ENCODE results near the gene THBS1. TPM values are rescaled to one million over a fixed set of nuclear protein-coding genes. Genes with fewer than 3 reads are reported as not detected.

Gene THBS1
- total and polyA plus RNA-seq, 2 donors: 9.0 to 26.2 TPM

DNA sequence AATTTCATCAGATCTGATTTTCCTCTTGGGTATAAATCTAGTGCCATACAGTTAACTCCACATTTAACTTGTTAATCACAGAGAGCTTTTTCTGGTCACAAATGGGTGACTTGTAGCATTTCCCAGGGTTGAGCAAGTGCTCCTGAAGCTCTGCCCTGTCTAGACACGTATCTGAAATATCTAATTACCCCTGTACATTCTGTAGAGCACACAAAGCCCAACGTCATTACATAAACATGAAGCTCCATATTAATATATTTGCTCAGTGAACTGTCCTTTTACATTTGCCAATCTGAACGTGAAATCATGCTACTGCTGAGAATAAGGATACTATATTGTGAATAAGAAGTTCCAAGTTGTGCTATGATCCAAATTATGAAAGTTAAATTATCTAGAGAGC, 49.0 kb downstream of the THBS1 start:
- Histone ChIP-seq H3K4me1 (ENCODE audit: control insufficient read depth in 2 of 2, insufficient read depth in 2 of 2, low read length in 2 of 2) (peaks cover 0 to 26% of the 10 kb centered on the region in 2 donors), H3K9me3 (ENCODE audit: control insufficient read depth in 2 of 2, insufficient read depth in 1 of 2, low read length in 1 of 2) (no peaks in the 10 kb centered on the region), H3K27ac (ENCODE audit: low read depth in 1 of 2, low read length in 1 of 2) (peak overlapping the region in 1 of 2 donors; percentile 24), H3K36me3 (ENCODE audit: control insufficient read depth in 2 of 2, insufficient read depth in 2 of 2, low read length in 1 of 2) (no peaks in the 10 kb centered on the region), H3K4me3 (ENCODE audit: low read length in 2 of 2) (no peak overlapping the region), H3K27me3 (ENCODE audit: control insufficient read depth in 2 of 2, insufficient read depth in 1 of 2, low read length in 1 of 2) (no peaks in the 10 kb centered on the region)
- 93% methylated on average over 3 of the region's 3 CpGs for WGBS
- no peak for DNase-seq (ENCODE audit: low read depth in 6 of 9, low spot score in 9 of 9)

DNA sequence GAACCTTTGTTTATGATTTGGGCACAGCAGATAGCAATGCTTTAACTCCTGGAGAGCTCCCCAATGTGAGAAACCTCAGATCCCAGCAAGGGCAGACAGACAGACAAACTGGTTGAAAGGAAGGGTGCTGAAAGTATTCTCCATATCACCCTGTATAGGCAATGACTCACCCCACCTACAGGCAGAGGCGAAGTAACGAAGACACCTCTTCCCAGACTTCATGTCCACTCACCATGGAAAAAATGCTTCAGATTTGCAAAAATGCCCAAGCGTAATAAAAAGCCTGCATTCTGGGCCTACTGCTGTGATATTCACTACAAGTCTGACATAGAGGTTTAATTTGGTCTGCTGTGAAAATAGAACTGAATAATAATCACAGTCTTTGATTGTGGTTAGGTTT, 50.5 kb downstream of the THBS1 start:
- Histone ChIP-seq H3K36me3 (ENCODE audit: control insufficient read depth in 2 of 2, insufficient read depth in 2 of 2, low read length in 1 of 2) (no peaks in the 10 kb centered on the region), H3K27ac (ENCODE audit: low read depth in 1 of 2, low read length in 1 of 2) (no peak overlapping the region), H3K4me1 (ENCODE audit: control insufficient read depth in 2 of 2, insufficient read depth in 2 of 2, low read length in 2 of 2) (peaks cover 0 to 21% of the 10 kb centered on the region in 2 donors), H3K4me3 (ENCODE audit: low read length in 2 of 2) (no peak overlapping the region), H3K9me3 (ENCODE audit: control insufficient read depth in 2 of 2, insufficient read depth in 1 of 2, low read length in 1 of 2) (no peaks in the 10 kb centered on the region), H3K27me3 (ENCODE audit: control insufficient read depth in 2 of 2, insufficient read depth in 1 of 2, low read length in 1 of 2) (no peaks in the 10 kb centered on the region)
- no peak for DNase-seq (ENCODE audit: low read depth in 6 of 9, low spot score in 9 of 9)
- WGBS: 96% methylated on average over 3 of the region's 3 CpGs

DNA sequence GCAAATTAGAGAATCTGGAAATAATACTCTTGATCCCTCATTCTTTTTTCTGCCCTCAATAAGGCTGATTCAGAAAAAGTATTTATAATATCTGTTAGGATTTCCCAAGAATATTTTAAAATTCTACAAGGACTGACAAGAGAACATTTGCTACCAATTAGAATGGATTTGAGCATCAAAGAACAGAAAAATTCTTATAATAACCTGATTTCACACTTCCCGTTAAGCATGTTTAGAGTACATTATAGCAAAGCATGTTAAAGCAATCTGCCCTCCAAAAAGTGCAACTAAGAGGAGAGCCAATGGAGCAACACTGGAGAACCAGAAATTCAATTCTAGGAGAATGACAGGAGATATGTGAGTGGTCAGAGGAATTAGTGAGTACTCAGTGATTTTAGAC, 57.2 kb downstream of the THBS1 start:
- no peak for DNase-seq (ENCODE audit: low read depth in 6 of 9, low spot score in 9 of 9)
- WGBS: 99% methylated on average over 1 of the region's 1 CpG
- no peaks in the 10 kb centered on the region for H3K36me3 ChIP-seq (ENCODE audit: control insufficient read depth in 2 of 2, insufficient read depth in 2 of 2, low read length in 1 of 2)

DNA sequence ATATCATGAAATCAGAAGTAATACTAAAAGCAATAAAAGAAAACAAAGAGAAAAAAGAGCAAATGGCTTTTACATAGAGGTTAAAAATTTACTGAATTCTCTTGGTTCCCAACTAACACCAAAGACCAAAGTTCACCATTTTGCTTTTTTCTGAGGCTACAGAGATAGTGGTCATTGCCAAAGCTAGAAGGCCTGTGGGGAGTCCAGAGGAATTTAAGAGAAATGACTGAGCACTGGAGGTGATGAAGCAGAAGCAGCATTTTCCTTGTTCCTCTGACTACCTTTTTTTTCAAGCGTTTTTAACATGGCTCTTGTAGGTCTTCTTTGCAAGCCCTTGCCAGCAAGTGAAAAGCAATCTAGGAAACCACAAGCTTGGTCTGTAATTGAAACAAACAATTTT, 58.2 kb downstream of the THBS1 start:
- H3K36me3 ChIP-seq (ENCODE audit: control insufficient read depth in 2 of 2, insufficient read depth in 2 of 2, low read length in 1 of 2): no peaks in the 10 kb centered on the region
- no peak for DNase-seq (ENCODE audit: low read depth in 6 of 9, low spot score in 9 of 9)
- 99% methylated on average over 1 of the region's 1 CpG for WGBS
- no peak overlapping the region for H3K4me3 ChIP-seq (ENCODE audit: low read length in 2 of 2)
- no peaks in the 10 kb centered on the region for H3K4me1 ChIP-seq (ENCODE audit: control insufficient read depth in 2 of 2, insufficient read depth in 2 of 2, low read length in 2 of 2)
- H3K27ac ChIP-seq (ENCODE audit: low read depth in 1 of 2, low read length in 1 of 2): no peak overlapping the region
- no peaks in the 10 kb centered on the region for H3K27me3 ChIP-seq (ENCODE audit: control insufficient read depth in 2 of 2, insufficient read depth in 1 of 2, low read length in 1 of 2)
- H3K9me3 ChIP-seq (ENCODE audit: control insufficient read depth in 2 of 2, insufficient read depth in 1 of 2, low read length in 1 of 2): no peaks in the 10 kb centered on the region

More for the DNA sequence above, 57.2 kb downstream of the THBS1 start:
- Histone ChIP-seq H3K27me3 (ENCODE audit: control insufficient read depth in 2 of 2, insufficient read depth in 1 of 2, low read length in 1 of 2) (no peaks in the 10 kb centered on the region), H3K9me3 (ENCODE audit: control insufficient read depth in 2 of 2, insufficient read depth in 1 of 2, low read length in 1 of 2) (no peaks in the 10 kb centered on the region), H3K4me1 (ENCODE audit: control insufficient read depth in 2 of 2, insufficient read depth in 2 of 2, low read length in 2 of 2) (no peaks in the 10 kb centered on the region), H3K27ac (ENCODE audit: low read depth in 1 of 2, low read length in 1 of 2) (no peak overlapping the region), H3K4me3 (ENCODE audit: low read length in 2 of 2) (no peak overlapping the region)

DNA sequence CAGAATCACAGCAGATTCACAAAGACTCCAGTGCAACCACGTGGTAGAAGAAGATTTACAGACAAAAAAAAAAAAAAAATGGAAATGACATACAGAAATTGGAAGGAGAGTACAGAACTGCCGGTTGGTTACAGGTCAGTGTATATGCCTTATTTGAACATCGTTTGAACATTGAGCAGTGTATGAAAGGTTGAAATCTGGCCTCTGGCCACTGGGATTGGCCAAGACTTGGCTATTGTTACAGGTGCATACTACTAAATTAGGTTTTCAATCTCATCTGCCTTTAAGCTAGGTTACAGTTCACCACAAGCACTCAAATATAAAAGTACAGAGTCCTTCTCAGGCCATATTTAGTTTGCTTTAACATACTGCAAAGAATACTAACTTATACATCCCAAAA, 59.8 kb downstream of the THBS1 start:
- Histone ChIP-seq H3K36me3 (ENCODE audit: control insufficient read depth in 2 of 2, insufficient read depth in 2 of 2, low read length in 1 of 2) (no peaks in the 10 kb centered on the region), H3K9me3 (ENCODE audit: control insufficient read depth in 2 of 2, insufficient read depth in 1 of 2, low read length in 1 of 2) (no peaks in the 10 kb centered on the region), H3K4me1 (ENCODE audit: control insufficient read depth in 2 of 2, insufficient read depth in 2 of 2, low read length in 2 of 2) (no peaks in the 10 kb centered on the region), H3K27me3 (ENCODE audit: control insufficient read depth in 2 of 2, insufficient read depth in 1 of 2, low read length in 1 of 2) (no peaks in the 10 kb centered on the region), H3K27ac (ENCODE audit: low read depth in 1 of 2, low read length in 1 of 2) (no peak overlapping the region), H3K4me3 (ENCODE audit: low read length in 2 of 2) (no peak overlapping the region)
- no peak for DNase-seq (ENCODE audit: low read depth in 6 of 9, low spot score in 9 of 9)
- WGBS: 85% methylated on average over 3 of the region's 3 CpGs

DNA sequence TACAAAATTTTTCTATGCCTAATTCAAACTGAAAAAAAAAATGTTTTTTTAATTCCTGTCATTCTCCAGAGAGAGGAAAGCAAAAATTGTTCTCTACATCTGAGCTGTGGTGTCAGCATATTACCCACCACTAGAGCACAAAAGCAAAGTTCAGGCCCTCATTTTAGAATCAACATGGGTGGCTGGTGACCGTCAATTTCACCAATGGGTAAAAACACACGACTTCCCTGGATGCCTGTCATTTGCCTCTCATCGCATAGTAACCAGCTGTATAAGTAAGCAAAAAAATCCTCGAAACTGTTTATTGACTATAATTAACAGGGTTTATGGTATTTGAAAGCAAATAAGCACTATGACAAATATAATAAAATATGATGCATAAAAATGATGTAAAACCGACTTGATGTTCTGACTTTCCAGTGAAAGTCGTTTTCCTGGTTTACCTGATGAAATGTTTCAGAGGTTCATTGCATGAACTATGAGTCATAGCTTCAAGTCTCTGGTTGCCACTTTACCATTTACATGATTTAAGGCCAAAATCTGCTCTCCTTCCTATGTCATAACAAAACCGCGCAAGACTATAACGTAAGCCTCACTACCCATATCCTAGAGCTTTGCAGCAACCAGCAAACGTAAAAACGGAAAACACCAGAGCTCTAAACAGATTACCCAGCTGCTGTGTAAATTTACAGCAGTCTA, 60.5 kb downstream of the THBS1 start:
- H3K4me1 ChIP-seq (ENCODE audit: control insufficient read depth in 2 of 2, insufficient read depth in 2 of 2, low read length in 2 of 2): no peaks in the 10 kb centered on the region

DNA sequence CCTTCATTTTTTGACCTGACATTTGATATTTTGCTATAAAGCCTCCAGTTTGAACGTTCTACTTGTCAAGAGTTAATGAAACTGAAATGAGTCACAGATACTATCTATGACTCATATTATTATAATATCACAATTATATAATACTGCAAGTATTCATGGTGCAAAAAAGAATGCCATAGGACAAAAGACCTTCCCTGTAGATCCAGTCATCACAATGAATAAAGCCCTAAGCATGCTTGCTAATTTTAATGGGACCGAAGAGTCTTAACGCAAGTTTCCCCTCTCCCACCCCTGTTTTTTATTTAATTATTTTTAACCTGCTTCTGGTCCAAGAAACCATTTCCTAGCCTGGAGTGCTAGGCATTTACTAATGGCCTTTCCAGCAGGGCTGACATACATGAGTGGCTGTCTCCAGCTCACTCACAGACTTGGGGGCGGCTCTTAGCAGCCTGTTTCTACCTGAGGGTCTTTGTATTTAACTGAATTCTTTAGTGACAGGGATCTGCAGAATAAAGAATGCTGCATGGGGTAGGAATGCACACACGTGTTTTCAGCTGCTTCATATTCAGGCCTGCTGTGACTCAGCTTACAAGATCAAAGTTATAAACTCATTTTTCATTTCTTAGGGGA, 61.2 kb downstream of the THBS1 start:
- H3K27ac ChIP-seq (ENCODE audit: low read depth in 1 of 2, low read length in 1 of 2): no peak overlapping the region
- H3K4me1 ChIP-seq (ENCODE audit: control insufficient read depth in 2 of 2, insufficient read depth in 2 of 2, low read length in 2 of 2): no peaks in the 10 kb centered on the region
- H3K4me3 ChIP-seq (ENCODE audit: low read length in 2 of 2): no peak overlapping the region
- WGBS: 91% methylated on average over 5 of the region's 5 CpGs
- DNase-seq (ENCODE audit: low read depth in 6 of 9, low spot score in 9 of 9): no peak
- H3K9me3 ChIP-seq (ENCODE audit: control insufficient read depth in 2 of 2, insufficient read depth in 1 of 2, low read length in 1 of 2): no peaks in the 10 kb centered on the region
- H3K36me3 ChIP-seq (ENCODE audit: control insufficient read depth in 2 of 2, insufficient read depth in 2 of 2, low read length in 1 of 2): no peaks in the 10 kb centered on the region
- H3K27me3 ChIP-seq (ENCODE audit: control insufficient read depth in 2 of 2, insufficient read depth in 1 of 2, low read length in 1 of 2): no peaks in the 10 kb centered on the region

More for the DNA sequence above, 60.5 kb downstream of the THBS1 start:
- 97% methylated on average over 11 of the region's 11 CpGs for WGBS
- no peak for DNase-seq (ENCODE audit: low read depth in 6 of 9, low spot score in 9 of 9)
- no peaks in the 10 kb centered on the region for H3K9me3 ChIP-seq (ENCODE audit: control insufficient read depth in 2 of 2, insufficient read depth in 1 of 2, low read length in 1 of 2)
- H3K36me3 ChIP-seq (ENCODE audit: control insufficient read depth in 2 of 2, insufficient read depth in 2 of 2, low read length in 1 of 2): no peaks in the 10 kb centered on the region
- no peak overlapping the region for H3K4me3 ChIP-seq (ENCODE audit: low read length in 2 of 2)
- H3K27me3 ChIP-seq (ENCODE audit: control insufficient read depth in 2 of 2, insufficient read depth in 1 of 2, low read length in 1 of 2): no peaks in the 10 kb centered on the region
- no peak overlapping the region for H3K27ac ChIP-seq (ENCODE audit: low read depth in 1 of 2, low read length in 1 of 2)

DNA sequence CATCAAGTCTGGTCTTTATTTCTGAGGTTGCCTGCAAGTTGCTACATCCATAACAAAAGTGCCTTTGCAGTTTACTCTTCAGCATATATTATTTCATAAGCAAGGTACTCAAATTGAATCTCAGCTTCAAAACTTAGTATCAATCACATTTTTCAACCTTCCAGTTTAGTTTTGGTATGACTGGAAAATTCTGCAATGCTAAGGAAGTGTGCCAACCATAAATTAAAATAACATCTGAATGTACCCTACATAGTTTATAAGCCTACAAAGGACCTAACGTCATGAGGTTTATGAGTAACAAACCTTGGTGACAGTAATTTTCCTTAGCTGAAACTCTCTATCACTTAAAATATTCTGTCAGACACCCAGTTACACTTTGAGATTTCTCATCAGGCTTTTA, 62.8 kb downstream of the THBS1 start:
- Histone ChIP-seq H3K4me1 (ENCODE audit: control insufficient read depth in 2 of 2, insufficient read depth in 2 of 2, low read length in 2 of 2) (no peaks in the 10 kb centered on the region), H3K4me3 (ENCODE audit: low read length in 2 of 2) (no peak overlapping the region), H3K36me3 (ENCODE audit: control insufficient read depth in 2 of 2, insufficient read depth in 2 of 2, low read length in 1 of 2) (no peaks in the 10 kb centered on the region), H3K9me3 (ENCODE audit: control insufficient read depth in 2 of 2, insufficient read depth in 1 of 2, low read length in 1 of 2) (no peaks in the 10 kb centered on the region), H3K27me3 (ENCODE audit: control insufficient read depth in 2 of 2, insufficient read depth in 1 of 2, low read length in 1 of 2) (no peaks in the 10 kb centered on the region), H3K27ac (ENCODE audit: low read depth in 1 of 2, low read length in 1 of 2) (no peak overlapping the region)
- no peak for DNase-seq (ENCODE audit: low read depth in 6 of 9, low spot score in 9 of 9)
- WGBS: 99% methylated on average over 1 of the region's 1 CpG

DNA sequence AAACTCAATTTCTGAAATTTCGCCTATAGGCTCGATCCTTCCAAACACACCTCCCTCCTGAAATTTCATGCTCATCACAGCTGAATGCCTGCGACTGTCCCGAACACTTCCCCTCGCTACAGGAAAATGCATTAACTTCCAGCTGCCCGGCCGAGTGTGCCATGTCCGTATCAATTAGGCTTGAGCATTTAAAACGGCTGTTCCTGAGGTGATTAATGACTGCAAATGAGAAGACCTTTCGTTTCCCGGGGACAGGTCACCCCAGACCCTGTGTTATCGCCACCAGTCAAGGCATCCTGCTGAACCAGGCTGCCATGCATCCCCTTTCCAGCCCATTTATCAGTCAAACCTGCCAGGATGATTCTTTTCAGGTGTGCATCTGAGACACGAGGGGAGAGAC, 63.3 kb downstream of the THBS1 start:
- Histone ChIP-seq H3K27me3 (ENCODE audit: control insufficient read depth in 2 of 2, insufficient read depth in 1 of 2, low read length in 1 of 2) (no peaks in the 10 kb centered on the region), H3K4me1 (ENCODE audit: control insufficient read depth in 2 of 2, insufficient read depth in 2 of 2, low read length in 2 of 2) (no peaks in the 10 kb centered on the region), H3K27ac (ENCODE audit: low read depth in 1 of 2, low read length in 1 of 2) (no peak overlapping the region), H3K4me3 (ENCODE audit: low read length in 2 of 2) (no peak overlapping the region), H3K9me3 (ENCODE audit: control insufficient read depth in 2 of 2, insufficient read depth in 1 of 2, low read length in 1 of 2) (no peaks in the 10 kb centered on the region), H3K36me3 (ENCODE audit: control insufficient read depth in 2 of 2, insufficient read depth in 2 of 2, low read length in 1 of 2) (no peaks in the 10 kb centered on the region)
- no peak for DNase-seq (ENCODE audit: low read depth in 6 of 9, low spot score in 9 of 9)
- 95% methylated on average over 13 of the region's 13 CpGs for WGBS

All from thymus (tissue), 11 donors.